Suppressor macrophage (primary cell): ENCODE results near the gene PMVK.
"Not testable (repeated sequence)": the region's sequence is repeated elsewhere in the genome, so short reads cannot be mapped to it uniquely, and the experiment has no call there.

Source experiments
- DNase-seq, 4 experiments: peaks; one replicate each; pipeline ENCODE4 v3.0.0-alpha.2; 2020 to 2022

The PMVK gene

GRCh38 chr1:154912755-154913154, 23.8 kb downstream of the PMVK start:
- DNase-seq, result no peak

DNA sequence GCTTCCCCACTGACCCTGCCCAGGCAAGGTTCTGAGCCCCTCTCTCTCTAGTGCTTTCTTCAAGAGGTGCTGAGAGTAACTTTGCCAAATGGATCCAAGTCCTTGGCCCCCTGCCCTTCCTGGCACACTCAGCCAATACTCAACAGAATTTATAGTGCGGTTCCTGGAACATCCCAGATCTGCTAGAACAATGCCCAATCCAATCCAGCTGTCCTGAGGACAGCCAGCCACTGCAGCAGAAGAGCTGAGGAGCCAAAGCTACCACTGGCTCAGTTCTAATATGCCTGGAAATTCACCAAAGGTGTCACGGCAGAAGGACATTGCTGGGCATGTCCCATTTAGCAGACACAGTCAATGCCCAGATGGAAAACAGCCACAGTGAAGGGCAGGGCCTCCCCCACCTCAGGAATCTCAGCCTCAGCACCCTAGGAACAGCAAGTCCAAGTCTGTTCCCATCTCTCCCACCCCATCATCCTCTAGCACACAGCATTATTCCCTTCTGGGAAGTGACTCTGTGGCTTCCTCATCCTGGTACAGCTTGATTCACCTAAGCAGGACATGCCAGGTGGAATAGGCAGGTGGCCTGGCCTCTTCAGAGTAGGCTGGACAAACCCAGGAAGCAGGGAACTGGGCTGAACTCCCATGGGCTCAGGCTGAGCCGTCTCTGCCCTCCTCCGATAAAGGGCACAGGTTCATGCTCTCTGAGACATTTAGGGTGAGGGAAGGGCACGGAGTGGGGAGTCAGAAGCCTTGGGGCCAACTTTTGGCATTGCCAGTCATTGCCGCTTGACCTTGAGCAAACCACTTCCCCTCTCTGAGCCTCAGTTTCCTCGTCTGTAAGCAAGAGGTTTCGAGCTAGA, 24.6 kb downstream of the PMVK start:
- no peak for DNase-seq

DNA sequence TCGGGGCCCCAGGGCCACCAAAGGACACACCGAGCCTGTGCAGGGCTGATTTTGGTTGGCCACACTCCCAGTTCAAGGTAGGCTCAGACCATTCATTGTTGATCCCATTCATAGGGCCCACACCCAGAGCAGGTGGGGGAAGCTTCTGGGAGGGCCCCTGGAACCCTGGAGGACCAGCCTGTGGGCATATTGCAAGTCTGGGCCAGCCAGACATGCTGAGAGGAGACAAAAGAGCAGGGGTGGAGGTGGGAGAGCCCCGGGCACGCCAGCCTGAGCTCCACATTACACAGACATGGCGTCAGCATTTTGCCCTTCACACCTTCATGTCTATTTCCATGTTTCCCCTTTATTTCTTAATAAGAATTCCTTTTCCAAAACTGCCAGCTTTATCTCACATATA, 25.7 kb downstream of the PMVK start:
- DNase-seq, result no peak

DNA sequence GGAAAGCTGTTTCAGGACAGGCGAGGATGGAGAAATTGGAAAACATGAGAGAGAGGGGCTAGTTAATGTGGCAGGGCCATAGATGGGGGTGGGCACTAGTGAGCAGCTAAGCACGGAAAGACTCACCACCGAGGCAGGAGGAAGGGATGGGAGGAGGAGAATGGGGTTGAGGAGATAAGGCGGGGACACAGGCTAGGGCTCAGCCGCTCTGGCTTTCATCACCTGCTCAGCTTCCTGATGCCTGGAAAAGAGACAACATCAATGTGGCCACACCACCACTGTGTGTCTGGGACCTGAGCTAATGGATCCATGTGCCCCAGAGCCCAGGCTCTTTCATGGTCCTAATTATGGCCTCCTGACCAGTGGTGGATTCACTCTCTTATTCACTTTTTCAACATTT, 27.6 kb downstream of the PMVK start:
- no peak for DNase-seq

GRCh38 chr1:154908129-154908528, 28.4 kb downstream of the PMVK start:
- not testable (repeated sequence) for DNase-seq

GRCh38 chr1:154906621-154907081, 29.9 kb downstream of the PMVK start:
- DNase-seq, result peak in 3 of 4 experiments; percentile 17 to 20 (median 17)

GRCh38 chr1:154902938-154903566, 33.5 kb downstream of the PMVK start:
- DNase-seq, result no peak

DNA sequence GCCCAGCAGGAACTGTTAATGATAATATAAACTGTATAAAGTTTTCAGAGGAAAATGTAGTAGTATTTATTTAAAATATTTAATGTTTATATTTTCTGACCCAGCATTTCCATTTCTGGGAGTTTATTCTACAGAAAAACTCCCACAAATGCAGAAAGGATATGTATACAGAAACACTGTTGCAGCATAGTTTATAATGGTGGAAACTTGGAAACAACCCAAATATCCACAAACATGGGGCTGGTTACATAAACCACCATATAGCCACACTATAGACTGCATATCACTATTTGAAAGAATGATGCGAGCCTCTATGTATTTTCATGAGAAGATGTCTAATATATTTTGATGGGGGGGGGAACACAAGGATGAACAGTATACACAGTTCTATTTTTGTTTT, 34.9 kb downstream of the PMVK start:
- DNase-seq, result no peak

- no peak for DNase-seq
These were observed 37.5 kb downstream of the PMVK start for GRCh38 chr1:154899041-154899440.

DNA sequence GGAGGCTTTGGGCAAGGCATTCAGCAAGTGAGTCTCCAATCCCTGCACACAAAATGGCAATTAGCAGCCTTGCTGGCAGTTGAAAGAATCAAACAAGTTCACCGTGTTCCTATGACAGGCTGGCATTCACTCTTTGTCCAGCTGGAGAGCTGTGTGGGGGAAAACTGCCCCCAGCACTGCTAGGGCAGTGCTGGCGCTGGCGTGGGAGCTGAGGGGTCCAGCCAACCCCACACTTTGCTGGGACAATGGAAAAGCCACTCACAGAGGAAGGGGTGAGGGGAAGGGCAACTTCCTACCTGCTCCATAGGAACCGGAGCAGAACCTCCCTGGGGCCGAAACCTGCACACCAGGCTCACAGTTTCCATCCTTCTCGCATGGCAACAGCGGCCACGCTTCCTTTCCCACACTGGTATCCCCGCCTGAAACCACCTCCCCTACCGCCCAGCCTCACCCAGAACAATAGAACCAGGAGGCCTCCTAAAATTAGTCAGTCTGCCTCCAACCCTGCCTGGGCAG, 39.7 kb downstream of the PMVK start:
- no peak for DNase-seq

DNA sequence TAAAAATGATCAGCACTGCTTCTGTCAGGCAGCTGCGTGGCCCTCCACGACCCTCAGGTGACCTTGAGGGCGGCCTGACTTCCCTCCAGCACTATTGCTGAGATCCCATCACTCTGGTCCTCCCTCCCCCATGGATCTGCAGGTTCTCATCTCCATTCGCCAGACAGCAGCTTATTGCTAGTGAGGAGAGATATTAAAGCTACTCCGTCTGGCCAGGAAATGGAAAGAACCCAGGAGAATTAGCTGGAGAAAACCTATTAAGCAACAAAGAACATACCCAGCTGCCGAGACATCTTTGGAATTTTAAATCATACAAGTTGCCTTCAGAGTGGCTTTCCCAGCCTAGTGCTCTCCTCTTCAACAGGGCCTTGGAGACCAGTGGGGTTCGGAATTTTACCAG, 40.7 kb downstream of the PMVK start:
- no peak for DNase-seq

DNA sequence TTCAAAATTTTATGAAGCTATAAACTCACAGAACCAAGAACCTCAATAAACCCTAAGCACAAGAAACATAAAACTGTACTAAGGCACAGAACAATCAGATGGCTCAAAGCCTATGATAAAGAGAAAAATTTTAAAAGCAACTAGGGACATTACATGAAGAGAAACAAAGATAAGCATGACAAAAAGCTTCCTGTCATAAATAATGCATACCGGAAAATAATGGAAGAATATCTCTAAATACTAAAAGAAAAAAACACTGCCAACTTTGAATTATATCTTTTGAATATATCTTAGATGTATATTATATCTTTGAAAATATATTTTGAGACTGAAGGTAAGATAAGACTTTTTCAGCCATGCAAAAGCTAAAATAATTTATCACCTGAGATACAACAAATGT, 45.1 kb downstream of the PMVK start:
- no peak for DNase-seq

GRCh38 chr1:154888757-154889156, 47.8 kb downstream of the PMVK start:
- no peak for DNase-seq

- no peak for DNase-seq
These were observed 50.1 kb downstream of the PMVK start for GRCh38 chr1:154886281-154887015.

DNA sequence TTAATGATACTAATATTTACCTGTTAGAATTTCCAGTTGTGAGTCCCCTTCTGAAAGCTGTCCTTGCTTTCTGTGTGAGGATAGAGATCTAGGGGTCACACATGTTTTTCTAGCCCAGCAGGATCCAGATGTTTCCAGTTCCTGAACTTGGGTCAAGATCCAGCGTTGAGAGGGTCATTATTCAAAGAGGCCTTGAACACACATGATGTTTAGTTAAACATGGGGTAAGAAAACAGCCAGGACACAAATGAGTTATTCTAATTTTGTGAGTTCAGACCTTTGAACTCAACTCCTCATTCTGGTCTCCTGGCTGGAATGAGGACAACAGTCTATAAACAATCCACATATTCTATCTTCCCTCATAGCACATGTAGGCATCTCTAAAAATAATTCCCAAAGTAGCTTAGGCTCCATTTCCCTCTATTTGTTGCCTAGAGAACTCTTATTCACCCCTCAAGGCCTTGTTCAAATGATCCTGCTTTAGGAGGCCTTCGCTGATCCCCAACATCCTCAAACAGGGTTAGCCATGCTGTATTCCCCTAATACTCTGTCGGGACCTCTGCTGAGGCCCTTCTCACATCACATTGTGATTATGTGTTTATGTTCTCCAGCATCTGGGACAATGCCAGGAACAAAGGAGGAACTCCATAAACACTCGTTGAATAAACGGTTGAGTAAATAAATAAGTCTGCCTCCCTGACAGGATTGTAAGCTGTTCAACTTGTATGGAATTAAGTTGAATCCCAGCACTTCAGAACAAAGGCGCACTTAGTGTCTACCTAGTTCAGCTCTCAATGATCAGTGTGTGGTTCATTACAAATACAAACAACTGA, 51.4 kb downstream of the PMVK start:
- DNase-seq, result no peak

DNA sequence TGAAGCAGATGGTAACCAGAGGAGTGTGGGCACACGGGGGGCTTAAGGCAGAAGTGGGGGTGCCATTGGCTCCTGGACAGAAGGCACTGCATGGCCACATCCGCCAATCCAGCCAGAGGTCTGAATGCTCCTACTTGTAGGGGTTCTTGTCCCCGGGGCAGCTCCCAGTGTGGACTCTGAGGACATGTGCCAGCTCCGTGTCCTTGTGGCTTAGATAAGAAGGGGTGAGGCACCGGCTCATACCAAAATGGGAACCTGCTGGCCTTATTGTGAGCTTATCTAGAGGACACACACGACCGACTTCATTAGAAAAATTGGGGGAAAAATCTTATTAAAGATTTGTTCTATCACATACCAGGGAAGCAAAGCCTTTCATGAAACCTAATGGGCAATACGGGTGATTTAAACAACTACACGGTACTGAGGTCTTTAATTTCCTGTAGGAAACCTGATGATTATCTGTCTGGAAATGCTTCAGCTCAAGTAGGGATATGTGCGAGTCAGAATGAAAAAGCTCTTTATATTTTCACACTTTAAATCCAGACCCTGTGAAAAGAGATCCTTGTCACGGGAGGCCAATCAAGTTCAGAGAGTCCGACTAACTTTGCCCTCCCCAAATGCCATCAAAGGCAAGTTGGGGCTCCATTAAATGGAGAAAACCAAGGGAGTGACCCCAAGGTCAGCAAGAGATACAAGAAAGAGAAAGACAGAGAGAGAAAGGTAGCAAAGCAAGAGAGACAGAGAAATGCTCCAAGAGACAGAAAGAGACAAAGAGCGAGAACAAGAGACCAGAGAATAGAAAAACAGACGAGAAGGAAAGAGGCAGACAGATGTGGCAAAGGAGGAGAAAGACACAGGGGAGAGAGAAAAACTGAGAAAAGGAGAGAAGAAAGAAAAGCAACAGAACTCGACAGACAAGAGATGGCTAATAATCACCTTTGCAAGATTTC, 52.3 kb downstream of the PMVK start:
- no peak for DNase-seq

GRCh38 chr1:154881820-154882535, 54.5 kb downstream of the PMVK start:
- no peak for DNase-seq

DNA sequence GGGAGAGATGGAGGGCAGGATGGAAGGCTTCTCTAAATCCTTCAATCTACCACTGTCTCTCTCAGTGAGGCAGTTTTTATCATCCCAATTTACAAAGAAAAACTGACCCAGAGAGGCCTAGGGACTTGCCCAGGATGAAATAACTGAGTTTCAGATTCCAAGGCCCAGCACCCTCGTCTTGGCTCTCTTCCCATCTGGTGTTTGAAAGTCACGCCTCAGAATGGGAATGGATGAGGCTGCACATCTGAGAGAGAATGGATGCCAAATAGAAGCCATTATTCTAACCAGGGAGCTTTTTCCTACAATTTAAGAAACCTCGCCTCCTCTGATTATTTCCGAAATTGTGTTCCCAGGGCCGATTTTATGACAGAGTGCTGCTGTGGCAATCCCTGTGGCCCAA, 55.8 kb downstream of the PMVK start:
- DNase-seq, result no peak

DNA sequence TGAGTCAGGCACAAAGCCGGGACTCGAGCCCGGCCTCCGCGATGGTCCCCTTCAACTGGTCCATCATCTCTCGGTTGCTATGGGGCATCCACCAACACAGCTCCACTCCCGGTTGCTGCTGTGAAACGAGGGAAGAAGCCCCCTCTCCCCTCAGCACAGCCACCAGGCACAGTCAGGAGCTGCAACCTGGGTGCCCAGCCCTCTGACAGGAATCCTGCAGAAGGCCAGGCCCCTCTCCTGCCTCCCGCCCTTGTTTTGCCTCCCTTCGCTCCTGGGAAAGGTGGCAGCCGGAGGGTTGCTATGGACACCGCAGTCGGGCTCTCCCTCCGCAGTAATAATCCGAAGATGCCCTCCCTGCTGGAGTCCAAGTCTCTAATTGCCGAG, 57.5 kb downstream of the PMVK start:
- no peak for DNase-seq

GRCh38 chr1:154878371-154879037, 58.0 kb downstream of the PMVK start:
- DNase-seq, result peak; percentile 75 to 85 (median 80)
